GM19438 (cell line): ENCODE measurements around the gene EXOSC7.

Experiments used
- ATAC-seq: cut with Tn5 transposase; IDR thresholded peaks from one replicate; pipeline ENCODE4 v1.9.1; 2021; ENCODE audit warnings: low read depth; ENCODE audit not compliant: unreplicated experiment

EXOSC7 gene

DNA sequence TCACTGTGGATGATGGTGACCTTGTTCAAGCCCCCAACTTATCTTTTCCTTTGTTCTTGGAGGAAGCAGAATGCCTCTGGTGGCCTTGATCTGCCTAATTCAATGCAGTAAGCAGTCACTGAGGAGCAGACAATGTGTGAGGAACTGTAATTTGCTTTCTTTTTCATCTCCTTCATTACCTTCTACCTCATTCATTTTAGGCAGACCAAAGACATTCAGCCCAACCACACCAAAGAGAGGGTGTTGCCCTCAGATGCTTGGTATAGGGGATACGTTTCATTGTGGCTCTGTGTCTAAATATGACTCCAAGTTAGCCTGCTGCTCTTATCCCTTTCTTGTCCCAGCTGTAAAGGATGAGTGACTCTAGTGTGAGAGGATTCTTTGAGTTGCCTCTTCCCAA lies 15.3 kb downstream of the EXOSC7 start:
- ATAC-seq = no peak

DNA sequence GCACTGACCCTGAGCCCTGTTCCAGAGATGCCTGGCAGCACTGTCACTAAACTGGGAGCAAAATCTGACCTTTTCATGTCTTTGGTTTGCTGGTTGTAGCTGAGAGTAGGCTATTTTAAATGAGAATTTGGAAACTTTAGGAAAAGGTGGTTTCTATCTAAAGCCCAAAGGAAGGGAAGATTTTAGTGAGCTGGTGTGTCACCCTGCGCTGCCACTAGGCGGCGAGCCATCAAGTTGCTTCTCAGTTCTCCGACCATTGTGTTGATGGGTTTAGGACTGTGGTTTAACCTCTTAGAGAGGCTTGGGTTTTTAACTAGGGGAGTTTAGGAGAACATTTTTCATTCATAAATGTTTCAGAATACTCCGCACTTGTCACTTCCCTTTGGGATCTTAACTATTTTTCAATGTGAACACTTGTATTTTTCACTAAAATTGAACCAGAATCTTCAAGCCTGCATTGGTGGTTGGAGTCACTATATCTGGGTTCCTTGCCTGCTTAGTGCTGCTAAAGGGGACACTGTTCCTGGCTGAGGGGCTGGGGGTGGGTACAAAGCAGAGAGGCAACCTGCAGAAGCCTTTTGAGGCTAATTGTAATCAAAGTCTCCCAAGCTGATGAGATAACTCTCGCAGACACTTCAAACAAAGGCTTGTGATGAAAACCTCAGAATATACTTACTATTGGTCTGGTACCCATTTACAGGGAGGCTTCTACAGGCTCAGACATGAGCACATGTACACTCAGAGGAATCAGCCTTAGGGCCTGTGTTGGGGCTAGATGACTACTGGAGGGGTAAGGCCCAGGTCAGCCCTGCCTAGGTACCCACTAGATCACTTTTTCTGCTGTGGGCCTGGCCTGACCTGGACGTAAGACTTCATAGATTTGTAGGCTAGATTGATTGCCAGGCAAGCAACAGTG lies 16.8 kb downstream of the EXOSC7 start:
- ATAC-seq = no peak

DNA sequence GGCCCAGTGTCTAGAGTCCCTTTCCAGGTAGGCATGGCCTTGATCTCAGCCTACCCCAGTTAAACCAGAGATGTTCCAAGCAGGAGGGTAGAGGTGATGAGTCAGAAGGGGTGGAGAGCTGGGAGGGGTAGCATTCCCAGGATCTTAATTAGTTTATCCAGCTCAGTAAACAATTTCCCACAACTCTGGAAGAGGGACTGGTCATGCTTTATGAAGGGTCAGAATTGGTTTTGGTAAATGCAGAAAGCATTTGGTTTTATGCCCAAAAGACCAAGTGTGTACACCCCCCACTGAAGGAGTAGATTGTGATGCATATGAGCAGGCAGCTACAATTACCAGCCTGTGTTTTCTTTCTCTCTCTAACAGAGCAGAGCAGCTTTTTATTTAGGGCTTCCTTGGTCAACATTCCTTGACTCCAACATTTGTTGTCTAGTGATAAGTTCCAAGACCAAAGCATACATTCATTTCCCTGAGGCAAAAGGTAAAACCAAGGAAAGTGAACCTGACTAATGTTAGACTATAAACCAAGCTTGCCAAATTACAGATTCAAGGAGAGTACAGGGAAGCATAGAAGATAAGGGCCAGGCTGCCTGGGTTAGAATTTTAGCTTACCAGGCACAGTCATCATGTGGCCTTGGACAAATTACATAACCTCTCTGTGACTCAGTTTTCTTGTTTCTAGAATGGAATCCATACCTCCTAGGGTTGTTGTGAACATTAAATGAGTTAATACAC lies 17.6 kb downstream of the EXOSC7 start:
- no peak for ATAC-seq

DNA sequence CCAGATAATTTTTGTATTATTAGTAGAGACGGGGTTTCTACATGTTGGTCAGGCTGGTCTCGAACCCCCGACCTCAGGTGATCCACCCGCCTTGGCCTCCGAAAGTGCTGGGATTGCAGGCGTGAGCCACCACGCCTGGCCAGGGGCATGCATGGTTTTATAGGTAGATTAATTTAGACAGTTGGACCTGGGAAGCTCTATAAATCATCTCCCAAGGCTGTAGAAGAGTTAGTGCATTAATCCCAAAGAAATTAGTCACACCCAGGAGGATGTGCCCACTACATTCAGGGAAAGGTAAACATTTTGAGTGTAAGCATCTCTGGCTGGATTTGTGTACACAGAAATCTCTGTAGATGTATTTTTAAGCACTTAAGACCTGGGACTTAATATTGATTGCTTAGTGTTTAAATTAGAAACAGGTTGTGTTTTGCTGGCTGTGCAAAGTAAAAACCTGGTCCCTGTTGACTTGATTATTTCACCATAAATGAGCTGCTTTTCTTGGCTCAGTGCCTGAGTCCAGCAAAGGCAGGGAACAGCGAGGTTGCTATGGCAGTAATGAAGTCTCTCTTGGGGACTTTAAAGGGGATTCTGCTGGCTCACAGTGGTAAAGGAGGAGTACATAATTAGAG lies 19.2 kb downstream of the EXOSC7 start:
- no peak for ATAC-seq

DNA sequence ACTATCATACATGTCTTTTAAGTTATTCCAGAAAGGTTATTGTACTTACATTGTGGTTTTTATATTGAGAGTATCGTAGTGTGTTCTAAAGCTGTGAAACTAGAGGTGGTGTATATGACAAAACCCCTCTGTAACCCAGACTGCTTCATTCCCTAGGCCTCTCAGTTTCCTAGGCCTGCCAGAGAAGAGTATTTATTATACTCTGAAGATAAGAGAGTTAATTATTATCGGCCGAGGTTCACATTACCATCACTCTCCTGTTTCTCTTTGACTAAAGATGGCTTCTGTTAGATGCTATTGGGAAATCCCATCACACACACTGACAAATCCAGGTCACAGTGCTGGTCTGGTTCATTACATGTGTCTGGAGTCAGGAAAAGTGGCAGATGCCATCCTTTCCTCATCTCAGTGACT lies 20.5 kb downstream of the EXOSC7 start:
- ATAC-seq = no peak

DNA sequence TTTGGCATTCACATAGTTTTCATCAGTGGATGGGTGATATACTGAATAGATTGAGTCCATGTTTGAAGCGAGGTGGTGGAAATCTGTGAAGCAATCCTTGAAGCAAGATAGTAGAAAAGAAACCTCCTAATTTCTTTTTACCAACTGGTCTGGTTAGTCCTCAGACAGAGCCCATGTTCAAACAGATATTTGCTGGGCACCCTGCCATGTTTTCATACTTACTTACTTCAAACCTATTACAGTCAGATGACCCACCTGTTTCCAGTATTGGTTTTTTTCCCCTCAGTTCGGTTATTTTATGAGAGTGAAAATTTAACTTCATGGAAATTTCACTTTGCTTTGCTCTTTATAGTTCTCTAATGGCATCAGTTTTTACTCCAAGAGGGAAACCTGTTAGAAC lies 23.7 kb downstream of the EXOSC7 start:
- no peak for ATAC-seq

DNA sequence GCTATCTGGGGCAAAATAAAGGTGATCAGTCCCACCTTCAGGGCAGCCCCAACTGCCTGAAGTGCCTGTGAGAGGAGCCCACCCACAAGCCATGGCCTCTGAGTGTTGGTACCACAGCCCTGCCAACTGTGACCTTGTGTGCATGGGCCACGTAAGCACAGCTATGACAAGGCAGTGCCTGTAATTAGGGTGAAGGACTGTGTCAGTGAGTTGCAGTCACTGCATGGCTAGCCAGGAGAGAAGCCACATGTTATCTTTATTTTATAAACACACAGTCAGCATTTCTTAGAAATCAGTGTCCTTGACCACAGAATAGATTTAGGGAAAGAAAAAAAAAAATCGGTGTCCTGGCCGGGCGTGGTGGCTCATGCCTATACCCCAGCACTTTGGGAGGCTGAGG lies 24.8 kb downstream of the EXOSC7 start:
- no peak for ATAC-seq

DNA sequence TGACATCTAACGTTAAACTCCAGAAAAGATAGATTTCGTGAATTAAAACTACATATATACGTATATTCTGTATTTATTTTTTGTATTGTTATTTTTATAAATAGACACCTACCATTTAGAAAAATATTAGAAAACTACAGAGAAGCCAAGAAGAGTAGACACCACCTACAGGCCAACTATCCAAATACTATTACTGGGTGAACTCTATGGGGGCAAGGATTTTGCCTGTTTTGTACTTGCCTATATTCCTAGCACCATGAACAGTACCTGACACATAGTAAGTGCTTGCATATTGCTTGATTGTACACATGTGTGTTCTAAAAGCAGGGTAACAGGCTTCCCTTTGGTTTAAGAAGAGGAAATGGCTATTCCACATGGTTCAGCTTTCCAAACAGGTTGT lies 25.7 kb downstream of the EXOSC7 start:
- ATAC-seq = no peak

DNA sequence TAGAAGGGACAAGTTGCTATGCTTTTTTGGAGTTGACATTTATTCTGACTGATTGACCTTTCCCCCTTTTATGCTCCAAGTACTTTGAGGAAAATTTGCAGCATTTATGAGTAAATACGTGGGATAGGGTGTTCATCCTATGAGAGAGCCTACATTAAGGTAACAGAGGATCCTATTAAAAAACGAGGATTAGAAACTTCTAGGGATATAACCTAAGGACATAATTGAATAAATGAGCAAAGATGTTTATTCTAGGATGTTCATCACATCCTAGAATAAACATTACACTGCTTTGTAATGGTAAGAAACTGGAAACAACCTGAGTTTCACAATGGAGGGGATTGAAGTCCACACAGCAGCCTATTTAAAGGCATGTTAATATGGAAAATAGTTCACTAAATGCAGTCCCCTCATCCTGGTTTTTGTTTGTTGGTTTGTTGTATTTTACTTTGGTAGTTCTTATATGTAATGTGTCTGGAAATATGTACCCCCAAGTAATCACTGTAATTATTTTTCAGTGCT lies 26.2 kb downstream of the EXOSC7 start:
- no peak for ATAC-seq

DNA sequence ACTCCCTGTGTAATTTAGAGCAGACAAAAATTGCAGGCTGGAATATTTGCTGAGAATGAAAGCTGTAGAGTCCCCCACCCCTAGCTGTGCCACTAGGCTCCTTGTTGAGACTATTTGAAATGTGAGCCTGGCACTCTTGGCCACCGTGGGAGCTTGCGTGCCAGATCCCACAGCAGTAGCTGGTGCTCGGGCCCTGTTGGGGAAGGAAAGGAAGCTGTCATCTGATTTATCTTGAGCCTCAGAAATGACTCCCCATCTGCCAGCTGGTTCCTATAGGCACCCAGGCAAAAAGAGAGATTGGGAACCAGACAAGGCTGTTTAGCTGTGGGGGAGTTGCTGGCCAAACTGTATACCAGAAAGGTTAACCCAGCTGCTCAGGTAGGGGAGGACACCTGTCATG lies 26.7 kb downstream of the EXOSC7 start:
- no peak for ATAC-seq

DNA sequence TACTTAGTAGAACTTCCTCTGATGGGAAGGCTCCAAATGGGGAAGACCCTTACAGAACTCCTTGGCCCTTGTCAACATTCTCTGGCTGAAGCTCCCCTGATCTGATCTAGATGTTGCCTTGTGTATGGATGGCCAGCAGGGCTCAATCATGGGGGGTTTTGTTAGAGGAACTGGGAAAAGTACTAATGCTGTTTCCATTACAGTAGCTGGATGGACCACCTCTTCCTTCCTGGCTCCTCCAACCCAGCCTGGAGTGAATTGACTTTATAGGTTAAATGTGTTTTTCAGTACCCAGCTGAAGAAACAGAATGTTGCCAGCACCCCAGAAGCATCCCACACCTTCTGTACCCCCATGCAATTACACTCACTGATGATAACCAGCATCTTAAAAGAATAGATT lies 27.4 kb downstream of the EXOSC7 start:
- ATAC-seq = no peak

DNA sequence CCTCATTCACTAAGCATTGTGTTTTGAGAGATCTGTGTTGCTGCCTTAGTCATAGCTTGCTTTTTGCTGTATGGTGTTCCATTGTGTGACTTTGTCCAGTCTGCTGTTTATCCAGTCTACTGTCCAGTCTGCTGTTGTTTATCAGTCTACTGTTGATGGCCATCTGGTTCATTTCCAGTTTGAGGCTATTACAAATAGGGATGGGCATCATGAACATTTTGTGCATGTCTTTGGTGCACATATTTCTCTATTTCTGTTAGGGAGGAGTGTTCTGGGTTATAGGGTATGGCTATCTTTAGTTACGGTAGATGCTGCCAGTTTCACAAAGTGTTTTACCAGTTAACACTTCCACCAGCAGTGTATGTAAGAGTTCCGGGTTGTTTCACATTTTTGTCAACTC lies 27.8 kb downstream of the EXOSC7 start:
- no peak for ATAC-seq

DNA sequence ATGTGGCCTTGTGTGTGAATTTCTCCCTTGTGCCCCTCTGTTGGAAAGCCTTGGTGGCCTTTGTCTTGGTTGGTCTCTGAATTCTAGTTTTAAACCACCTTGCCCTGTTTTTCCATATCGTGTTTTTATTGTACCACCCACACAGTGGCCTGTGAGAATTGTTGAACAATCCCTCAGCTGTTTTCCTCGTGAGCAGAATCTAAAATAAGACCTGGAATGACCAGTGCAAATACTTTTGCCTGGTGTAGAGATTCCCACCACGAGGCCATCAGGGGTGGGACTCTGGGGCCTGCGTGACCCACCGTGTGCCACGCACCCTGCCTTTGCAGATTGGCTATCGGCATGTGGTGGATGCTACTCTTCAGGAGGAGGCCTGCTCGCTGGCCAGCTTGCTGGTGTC lies 31.0 kb downstream of the EXOSC7 start:
- no peak for ATAC-seq

DNA sequence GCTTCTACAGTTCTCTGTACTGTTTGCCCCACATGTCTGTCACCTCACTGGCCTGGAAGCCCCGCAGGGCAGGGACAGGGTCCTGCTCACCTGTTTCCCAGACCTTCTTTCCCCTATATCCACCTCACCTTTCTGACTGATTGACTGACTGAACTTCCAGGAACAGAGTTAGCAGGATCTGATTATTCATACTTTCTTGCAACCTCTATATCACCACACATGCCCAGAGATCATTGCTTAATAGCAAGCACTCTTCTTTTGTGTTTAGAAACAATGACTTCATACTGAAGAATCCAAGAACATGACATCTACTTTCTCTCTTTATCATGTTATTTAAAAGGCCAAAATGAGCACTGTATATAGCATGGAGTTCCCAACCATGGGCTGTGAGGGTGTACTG lies 32.1 kb downstream of the EXOSC7 start:
- ATAC-seq = no peak

DNA sequence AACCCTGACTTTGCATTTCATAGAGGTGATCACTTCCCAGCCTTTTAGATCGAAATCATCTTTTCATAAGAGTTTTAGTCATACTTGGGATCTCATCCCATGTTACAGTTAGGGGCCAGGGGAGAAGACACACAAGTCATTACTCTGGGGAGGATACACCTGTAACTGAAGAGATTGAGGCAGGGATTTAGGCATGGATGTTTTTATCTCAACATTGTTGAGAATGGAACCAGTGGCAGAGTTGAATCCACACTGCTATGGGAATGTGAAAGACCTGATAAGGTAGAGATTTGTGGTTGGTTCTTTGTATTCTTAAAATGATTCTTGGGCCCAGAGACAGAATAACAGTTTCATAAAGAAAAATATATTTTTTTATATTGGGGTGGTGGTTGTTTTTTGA lies 33.8 kb downstream of the EXOSC7 start:
- ATAC-seq = no peak

DNA sequence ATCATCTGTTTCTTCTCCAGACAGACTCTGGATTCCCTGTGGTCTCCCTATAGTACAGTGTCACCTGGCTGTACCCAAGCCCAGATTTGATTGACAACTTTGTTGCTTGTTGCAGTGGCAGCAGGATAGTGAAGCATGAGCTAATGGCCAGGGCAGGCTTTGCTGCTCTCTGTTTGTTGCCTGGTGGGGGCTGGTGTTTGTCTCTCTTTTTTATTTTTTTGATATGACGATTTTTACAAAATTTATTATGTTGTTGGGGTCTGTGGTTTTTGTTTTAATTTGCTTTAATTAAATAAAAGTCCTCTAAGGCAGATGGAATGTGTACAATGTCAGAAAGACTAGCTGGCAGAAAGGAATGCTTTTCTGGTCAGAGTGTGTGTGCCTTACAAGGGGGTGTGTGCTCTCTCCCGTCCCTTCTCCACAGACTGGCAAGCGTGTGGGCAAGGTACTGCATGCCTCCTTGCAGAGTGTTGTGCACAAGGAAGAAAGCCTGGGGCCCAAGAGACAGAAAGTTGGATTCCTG lies 34.8 kb downstream of the EXOSC7 start:
- ATAC-seq = no peak

DNA sequence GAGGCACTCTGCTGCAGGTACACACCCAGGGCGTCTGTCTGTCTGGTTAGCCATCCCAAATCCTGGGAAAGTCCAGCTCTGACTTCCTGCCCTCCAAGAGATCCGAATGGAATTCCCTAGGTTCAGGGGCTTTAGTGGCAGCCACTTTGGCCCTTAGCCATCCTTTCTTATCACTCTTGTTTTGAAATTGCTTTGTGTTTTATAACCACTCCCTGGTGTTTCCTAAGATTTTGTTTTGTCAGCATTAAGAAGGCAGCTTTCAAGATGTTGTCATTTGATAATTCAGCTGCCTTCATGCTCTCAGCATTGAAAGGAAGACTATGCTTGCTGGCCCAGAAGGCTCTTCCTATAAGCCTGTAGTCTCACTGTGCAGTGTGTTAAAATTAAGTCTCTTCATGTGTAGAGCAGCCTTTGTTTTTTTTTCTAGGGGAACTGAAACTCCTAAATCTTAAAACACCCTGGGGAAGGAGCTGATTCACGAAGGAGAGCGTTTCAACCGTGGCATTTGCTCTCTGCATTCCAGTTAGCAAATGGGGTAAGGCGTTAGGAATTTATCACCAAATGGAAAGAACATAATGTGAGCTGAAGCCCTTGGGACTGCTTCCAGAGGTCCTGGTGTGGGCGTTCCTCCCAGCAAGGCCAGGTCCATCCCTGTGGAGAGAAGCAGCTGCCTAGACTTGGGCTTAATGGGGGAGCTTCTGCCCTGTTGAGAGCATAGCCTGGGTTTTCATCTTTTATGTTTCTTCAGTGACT lies 35.9 kb downstream of the EXOSC7 start:
- no peak for ATAC-seq

DNA sequence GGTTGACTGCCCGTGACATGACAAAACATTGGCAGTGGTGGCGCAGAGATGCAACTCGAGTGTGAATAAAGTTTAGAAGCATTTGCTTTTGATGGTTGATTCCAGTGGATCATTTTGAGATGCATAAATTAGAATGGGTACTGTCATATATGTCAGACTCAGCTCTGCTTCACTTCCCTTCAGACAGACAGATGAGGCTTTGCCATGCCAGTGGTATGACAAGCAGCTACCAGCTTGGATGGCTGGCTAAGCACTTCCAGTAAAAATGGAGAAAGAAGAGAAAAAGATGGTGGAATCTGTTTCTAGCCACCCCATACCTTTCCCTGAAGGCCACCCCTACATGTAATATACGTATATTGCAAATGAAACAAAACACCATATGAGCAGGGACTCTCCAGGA lies 36.5 kb downstream of the EXOSC7 start:
- ATAC-seq = no peak

DNA sequence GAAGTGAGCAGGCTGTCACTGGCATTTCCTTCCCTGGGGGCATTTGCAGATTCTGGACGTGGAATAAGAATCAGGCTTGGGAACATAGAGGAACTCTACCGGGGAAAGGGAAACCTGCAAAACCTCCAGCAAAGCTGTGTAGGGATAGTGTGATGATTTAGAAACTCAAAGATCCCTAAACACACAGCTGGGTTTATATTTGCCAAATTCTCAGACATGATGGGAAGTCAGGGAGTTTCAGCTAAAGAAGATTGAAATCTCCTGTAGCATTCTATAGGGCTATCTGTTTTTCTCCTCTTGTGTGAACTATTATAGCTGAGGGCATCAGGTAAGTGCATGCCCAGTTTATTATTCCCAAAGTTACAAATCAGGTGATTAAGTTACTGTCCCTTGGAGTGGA lies 40.9 kb downstream of the EXOSC7 start:
- no peak for ATAC-seq

DNA sequence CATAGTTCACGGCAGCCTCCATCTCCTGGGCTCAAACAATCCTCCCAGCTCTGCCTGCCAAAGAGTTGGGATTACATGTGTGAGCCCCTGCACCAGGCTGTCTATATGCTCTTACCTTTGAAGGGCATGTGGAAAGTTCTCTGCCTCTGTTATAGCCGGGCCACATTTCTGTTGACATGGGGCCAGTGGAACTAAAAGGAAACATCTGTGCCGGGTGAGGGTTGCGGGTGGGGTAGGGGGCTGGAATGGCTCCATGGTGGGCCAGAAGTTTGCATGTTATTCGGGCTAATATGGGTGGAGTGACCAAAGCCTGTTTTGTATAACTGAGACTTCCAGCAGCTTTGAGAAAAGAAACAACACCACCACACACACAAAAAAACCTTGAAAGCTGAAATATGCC lies 41.8 kb downstream of the EXOSC7 start:
- ATAC-seq = no peak
